A172 (cell line): ENCODE data around the gene SUPV3L1. TPM values are rescaled to one million over a fixed set of nuclear protein-coding genes. Genes with fewer than 3 reads are reported as not detected.

Source experiments
- DNase-seq: peaks from one replicate; pipeline ENCODE4 v3.0.0-alpha.2; 2015; ENCODE audit warnings: low spot score
- total RNA-seq: library from RNA; depleted of rRNA; stranded (reverse); fragments of >200 nt; shearing (Covaris generic); gene quantifications from 2 replicates; pipeline ENCODE4 v1.2.3, GENCODE V29; 2014

SUPV3L1 gene
- total RNA-seq, 1 experiment from 2014 or later: 72.7 TPM

GRCh38 chr10:69202332-69202731, 22.3 kb downstream of the SUPV3L1 start:
- DNase-seq: peak; percentile 37

GRCh38 chr10:69208761-69209160, 28.7 kb downstream of the SUPV3L1 start:
- no peak for DNase-seq

DNA sequence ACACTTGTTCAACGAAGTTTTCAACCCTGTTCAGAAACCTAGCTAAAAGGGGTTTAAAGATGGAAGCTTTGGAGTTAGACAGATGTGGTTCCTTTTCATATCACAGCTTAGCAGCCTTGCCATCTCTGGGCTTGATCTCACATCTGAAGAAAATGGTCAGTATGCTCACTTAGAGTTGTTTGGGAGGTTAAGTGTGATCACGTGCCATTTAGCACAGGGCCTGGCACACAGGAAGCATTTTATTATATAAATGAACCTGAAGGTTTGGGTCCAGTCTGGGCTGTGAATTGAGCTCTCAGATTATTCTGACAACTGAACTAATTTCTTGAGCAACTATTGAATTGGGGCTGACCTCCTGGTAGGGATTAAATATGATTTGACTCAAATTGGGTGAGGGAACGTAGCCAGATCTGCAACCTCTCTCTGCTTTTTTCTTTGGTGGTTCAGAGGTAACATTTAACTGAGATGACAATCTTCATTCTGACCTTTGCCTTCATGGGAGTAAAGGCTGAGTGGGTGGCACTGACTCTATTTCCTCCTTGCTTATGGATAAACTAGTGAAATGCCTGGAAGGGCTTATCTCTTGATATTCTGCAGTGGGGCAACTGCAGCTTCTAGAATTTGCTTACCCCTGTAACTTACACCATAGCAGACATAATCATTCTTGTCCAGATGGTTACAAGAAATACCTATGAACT, 29.9 kb downstream of the SUPV3L1 start:
- no peak for DNase-seq

DNA sequence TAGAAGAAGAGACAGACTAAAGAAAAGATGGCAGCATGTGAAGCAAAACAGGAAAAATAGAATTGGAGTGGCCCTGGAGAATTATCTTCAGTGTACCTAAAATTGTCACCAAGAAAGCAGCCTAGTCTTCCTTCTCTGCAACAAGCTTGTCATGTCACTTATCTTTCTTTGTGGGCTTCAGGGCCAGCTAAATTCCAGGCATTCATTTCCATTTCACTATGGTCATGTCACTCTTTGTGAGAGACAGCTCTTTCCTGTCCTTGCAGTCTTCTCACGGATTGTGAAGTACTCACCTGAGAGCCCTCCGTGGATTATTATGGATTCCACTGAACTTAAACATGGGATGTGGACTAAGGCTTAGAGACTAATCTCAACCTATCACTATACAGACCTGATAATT, 31.1 kb downstream of the SUPV3L1 start:
- DNase-seq: no peak

DNA sequence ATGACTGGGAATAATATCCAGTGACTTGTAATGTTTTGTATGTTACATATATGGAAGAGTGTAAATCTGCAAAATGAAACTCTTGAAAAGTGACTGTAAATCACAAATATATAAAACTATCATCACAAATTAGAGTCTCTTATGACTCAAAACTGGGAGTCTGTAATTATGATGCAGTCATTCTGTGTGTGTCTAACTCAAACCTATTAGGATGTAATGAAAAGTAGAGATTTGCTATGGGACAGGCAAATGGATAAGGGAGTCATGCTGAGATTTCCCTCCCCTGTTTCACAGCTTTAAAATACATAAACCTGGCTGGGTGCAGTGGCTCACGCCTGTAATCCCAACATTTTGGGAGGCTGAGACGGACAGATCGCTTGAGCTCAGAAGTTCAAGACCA, 31.5 kb downstream of the SUPV3L1 start:
- DNase-seq: no peak

DNA sequence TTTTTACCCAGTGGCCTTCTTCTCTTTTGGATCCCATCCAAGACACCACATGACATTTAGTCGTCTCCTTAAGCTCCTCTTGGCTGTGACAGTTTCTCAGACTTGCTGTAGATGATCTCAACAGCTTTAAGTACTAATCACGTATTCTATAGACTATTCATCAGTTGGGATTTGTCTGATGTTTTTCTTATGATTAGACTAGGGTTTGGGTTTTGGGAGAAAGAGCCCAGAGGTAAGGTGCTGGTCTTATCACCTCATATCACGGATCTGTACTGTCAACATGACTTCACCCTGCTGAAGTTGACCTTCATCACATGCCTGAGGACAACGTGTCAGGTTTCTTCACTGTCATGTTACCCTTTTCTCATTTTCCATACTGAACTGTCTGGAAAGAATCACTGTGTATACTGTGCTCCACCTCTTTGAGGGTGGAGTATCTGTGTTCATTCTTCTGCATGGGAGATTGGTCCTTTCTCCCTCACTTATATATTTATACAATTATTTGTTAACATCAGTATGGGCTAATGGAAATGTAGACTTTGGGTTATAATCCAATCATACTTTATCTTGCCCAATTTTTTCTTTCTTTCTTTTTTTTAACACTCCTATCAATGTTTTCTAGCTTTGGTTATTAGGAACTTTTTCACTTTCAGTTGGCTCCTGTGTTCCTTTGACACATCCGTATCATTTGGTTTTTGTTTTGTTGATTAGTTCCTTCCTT, 33.7 kb downstream of the SUPV3L1 start:
- no peak for DNase-seq

DNA sequence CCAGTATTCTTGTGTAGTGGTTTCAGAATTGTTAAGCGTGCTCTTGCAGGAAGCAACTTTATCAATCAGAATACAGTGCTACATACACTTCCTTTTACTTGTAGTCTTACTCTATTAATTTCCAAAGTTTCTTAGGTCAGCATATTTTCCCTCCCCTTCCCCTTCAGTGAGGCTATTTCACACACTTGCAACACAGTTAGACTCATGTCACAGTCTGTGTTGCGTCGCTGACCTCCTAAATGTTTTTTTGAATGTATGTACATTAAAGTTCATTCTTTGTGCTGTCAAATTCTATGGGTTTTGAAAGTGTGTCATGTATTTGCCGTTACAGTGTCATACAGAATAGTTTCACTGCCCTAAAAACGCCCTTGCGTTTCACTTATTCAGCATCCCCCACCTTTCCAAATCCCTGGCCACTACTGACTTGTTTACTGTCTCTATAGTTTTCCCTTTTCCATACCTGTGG, 34.7 kb downstream of the SUPV3L1 start:
- no peak for DNase-seq

DNA sequence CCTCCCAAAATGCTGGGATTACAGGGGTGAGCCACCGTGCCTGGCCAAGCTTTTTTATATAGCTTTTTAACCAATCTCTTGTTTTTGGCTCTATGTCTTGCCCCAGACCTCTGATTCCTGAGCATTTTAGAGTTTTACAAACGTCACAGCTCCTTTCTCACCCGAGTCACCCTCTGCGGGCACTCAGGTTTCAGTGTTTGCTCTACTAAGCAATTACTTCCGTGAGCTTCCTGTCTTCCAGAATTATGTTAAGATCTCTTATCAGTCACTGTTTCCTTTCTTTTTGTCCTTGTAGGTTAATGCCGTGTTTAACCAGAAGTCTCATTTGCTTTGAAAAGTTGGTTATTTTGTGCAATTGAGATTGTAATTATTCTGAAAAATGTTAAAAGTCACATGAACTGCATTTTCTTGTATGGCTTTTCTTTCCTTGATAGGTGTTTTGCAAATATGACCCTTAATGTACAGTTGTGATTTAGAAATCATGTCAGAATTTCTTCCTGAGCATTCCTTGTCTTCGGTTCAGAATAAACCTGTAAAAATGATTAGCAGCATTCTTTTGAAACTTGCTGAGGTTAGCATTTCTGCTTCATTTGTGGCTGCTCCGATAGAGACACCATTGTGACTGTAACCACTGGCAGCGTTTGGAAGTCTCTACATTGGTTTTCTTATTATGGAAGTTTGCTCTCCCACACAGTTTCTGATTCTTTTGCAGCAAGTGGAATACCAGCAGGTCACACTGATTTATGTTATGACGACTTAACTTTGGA, 35.6 kb downstream of the SUPV3L1 start:
- DNase-seq: peak; percentile 69

DNA sequence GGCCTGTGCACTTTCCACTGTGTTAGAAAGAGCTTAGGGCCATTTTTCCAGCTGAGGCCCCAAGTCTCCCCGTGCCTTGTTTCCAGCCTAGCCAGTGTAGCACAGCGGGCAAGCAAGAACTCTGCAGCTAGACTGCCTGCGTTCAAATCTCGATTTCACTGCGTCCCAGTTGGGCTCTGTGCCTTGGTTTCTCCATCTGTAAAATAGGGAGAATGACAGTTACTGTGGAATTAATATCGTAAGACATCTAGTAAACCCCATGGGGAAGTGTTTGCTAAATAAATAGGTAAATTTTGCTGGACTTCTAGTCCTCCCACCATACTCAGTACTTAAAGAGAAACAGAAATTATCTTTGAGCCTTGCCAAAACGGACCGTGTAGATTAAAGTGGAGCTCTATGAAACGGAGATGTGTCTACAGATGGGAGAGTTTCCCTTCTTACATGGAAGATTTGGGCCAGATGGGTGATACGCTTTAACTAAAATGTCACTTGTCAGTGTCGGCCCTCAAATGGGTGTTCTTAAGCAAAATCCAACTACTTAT, 36.6 kb downstream of the SUPV3L1 start:
- no peak for DNase-seq

DNA sequence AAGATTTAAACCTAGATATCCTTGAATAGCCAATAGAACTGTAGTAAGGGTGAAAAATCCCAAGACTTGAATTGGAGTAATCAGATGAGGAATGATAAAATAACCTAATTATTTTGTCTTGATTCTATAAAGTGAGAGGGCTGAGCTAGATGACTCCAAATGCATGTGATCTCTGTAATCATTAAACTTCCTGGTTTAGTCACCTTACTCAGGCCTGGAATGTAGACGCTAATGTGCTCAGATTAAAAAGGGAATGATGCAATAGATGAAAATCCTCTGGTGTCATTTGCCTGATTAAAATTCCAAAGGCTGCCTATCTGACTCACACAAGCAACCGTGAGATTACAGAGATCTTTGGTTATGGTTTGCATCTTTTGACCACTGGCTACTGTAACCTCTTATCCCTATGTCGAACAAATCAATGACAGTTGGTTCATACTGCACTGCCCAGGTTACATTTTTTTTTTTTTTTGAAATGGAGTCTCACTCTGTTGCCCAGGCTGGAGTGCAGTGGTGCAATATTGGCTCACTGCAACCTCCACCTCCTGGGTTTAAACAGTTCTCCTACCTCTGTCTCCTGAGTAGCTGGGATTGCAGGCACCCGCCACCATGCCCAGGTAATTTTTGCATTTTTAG, 37.2 kb downstream of the SUPV3L1 start:
- peak; percentile 98 for DNase-seq

DNA sequence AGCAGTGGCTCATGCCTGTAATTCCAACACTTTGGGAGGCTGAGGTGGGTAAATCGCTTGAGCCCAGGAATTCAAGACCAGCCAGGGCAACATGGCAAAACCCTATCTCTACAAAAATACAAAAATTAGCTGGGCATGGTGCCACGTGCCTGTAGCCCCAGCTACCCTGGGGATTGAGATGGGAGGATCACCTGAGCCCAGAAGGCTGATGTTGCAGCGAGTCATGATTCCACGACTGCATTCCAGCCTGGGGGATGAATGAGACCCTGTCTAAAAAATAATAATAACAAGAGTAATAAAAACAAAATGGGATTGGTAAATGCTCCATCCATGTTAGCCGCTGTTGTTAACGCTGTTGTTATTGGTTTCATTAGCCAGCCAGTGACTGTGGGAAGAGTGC, 38.8 kb downstream of the SUPV3L1 start:
- no peak for DNase-seq

GRCh38 chr10:69220041-69220451, 40.0 kb downstream of the SUPV3L1 start, which contains the start of gene HKDC1:
TSS of gene HKDC1 (plus strand) at chr10:69220332. CDS start at chr10:69220436, 104 bp downstream.
- peak; percentile 64 for DNase-seq

DNA sequence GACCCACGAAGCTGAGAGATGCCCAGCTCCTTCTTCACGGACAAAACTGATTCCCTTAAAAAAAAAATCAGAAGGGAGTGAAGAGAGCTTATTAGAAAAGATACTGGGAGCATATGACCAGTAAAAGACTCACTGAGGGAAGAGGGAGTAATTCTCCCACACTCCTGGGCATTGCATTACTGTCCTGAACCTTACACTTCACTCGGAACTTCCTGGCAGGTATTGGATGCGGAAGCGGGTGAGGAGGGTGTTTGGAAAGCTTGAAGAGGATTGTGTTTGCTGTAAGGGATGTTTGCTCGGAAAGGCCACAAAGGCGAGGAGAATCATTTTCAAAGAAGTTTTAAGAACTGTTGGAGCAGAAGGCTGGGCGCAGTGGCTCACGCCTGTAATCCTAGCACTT, 40.5 kb downstream of the SUPV3L1 start:
- no peak for DNase-seq

DNA sequence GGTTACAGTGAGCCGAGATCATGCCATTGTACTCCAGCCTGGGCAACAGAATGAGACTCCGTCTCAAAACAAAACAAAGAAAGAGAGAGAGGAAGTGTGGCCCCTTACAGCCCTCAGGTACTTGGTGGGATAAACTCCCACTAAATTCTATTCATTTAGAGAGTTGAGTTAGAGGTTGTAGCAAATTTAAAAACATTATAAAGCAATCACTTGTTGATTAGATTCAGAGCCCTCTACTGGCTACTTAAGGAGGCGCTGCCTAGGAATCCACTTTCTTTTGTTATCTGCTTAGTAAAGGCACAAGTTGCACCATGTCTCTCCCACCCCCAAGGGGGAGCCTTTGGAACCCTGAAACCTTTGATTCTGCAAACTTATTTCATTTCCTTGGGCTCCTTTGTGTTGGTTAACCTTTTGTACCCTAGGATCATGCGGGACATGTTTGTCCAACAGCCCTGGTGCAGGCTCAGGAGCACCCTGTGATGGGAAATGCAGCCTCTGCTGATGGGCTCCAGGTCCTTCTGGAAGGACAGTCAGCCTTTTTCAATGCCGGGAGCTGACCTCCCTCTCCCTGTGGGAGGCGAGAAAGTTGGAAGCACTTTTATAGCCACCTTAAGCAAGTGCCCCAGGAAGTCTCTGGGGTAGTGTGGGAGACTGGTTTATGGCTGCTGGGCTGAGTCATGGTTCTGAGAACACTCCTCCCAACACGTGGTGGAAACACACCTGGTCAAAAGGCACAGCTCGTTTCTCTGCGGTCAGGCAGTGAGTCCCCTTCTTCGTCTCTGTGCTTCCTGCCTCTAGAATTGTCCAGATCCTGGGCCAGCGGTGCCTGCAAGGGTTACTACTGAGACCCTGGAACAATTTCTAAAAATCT, 42.4 kb downstream of the SUPV3L1 start:
- peak; percentile 95 for DNase-seq

GRCh38 chr10:69223028-69223342, 43.0 kb downstream of the SUPV3L1 start:
- DNase-seq: no peak

DNA sequence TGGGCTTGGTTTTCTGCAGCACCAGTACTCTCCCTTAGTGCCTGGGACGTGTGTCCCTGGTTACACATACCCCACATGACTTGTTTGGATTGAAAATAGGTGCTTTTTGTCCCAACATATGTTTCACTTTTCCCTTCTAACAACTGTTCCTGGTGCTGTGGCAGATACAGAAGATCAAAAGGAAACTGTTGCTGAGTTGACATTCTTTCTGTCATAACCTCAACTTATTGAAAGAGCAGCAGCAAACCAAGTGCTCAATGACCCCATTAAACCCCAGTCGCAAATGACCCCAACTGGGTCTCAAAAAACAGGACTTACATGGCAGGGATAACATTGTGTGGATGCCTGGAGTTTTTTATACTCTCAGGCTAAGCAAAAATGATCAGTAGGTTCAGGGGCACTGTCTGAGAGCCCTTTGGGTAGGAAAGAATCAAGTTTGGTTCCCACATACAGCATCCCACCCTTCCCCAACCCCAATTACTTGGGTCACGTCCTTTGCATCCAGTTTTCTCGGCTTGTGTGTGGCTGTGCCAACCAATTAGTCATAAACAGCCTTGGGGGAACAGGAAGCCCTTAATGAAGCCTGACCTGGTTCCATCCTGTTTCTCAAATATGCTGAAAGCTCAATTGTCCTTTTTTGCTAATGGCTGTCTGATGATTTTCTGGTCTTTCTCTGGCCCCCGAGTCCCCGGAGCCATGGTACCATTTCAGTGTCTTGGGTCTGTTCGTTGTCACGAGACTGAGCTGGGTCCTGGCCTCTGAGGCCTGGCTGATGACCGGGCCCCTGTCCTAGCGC, 45.0 kb downstream of the SUPV3L1 start:
- DNase-seq: peak; percentile 62

DNA sequence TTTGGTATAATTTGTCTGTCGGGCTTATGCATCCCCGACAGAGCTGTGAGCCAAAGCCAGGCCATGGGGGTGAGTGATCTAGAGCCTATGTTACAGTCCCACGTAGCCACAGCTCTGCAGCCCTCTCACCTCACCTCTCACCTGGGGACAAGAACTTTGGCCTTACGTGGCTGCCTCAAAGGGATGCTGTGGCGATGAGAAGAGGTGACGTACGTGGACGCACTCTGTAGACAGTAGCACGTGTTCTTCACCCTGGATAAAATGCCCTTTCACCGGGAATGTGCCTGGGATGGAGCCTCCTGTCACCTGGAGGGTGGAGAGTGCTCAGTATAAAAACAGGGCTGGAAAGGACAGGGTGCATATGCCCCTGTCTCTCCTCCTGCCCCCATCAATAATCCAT, 45.6 kb downstream of the SUPV3L1 start:
- no peak for DNase-seq

GRCh38 chr10:69226919-69227450, 47.0 kb downstream of the SUPV3L1 start:
- no peak for DNase-seq

- DNase-seq: no peak
These were observed 48.1 kb downstream of the SUPV3L1 start for GRCh38 chr10:69228151-69228550.

GRCh38 chr10:69229616-69229916, 49.5 kb downstream of the SUPV3L1 start:
- DNase-seq: no peak
